Choroid plexus epithelial cell (primary cell): ENCODE measurements around the gene LRRN2.

Source experiments
- DNase-seq: peaks from one replicate; pipeline ENCODE4 v3.0.0-alpha.2; 2010; ENCODE audit warnings: low read depth
- H3K4me3 ChIP-seq: 2 replicates; pipeline ENCODE4 v1.5.1; 2011; ENCODE audit warnings: low read depth, mild to moderate bottlenecking, control low read depth, low read length, moderate library complexity
- TF ChIP-seq, protein P1 (sequence below): conservative IDR thresholded peaks from 2 replicates; pipeline ENCODE4 v1.5.1; 2011; ENCODE audit warnings: low read depth, mild to moderate bottlenecking, control low read depth, inconsistent platforms, low read length, moderate library complexity

LRRN2 gene

DNA sequence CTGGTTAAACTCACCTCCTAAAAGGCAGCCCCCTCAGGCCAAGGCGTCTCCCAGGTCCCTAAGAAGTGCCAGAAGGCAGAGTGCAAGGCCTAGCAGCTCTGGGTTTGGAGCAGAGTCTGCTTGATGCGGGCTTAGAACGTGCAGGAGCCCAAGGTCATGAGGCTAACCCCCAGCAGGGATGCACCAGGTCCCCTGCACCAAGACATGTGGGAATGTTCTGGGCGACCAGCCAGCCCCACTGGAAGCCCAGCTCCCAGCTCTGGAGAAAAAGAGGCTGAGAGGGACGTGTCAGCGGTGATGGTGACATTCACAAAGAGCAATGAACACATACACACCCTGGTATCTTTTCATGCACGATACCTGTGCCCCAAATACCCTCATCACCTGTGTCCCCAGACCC lies 5.1 kb downstream of the LRRN2 start:
- H3K4me3 ChIP-seq: no peak overlapping the region
- no peak for DNase-seq
- TF ChIP-seq, protein P1, sequence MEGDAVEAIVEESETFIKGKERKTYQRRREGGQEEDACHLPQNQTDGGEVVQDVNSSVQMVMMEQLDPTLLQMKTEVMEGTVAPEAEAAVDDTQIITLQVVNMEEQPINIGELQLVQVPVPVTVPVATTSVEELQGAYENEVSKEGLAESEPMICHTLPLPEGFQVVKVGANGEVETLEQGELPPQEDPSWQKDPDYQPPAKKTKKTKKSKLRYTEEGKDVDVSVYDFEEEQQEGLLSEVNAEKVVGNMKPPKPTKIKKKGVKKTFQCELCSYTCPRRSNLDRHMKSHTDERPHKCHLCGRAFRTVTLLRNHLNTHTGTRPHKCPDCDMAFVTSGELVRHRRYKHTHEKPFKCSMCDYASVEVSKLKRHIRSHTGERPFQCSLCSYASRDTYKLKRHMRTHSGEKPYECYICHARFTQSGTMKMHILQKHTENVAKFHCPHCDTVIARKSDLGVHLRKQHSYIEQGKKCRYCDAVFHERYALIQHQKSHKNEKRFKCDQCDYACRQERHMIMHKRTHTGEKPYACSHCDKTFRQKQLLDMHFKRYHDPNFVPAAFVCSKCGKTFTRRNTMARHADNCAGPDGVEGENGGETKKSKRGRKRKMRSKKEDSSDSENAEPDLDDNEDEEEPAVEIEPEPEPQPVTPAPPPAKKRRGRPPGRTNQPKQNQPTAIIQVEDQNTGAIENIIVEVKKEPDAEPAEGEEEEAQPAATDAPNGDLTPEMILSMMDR: no peak

GRCh38 chr1:204680051-204680450 lies 5.5 kb downstream of the LRRN2 start:
- DNase-seq: no peak
- TF ChIP-seq, protein P1: no peak
- no peak overlapping the region for H3K4me3 ChIP-seq

DNA sequence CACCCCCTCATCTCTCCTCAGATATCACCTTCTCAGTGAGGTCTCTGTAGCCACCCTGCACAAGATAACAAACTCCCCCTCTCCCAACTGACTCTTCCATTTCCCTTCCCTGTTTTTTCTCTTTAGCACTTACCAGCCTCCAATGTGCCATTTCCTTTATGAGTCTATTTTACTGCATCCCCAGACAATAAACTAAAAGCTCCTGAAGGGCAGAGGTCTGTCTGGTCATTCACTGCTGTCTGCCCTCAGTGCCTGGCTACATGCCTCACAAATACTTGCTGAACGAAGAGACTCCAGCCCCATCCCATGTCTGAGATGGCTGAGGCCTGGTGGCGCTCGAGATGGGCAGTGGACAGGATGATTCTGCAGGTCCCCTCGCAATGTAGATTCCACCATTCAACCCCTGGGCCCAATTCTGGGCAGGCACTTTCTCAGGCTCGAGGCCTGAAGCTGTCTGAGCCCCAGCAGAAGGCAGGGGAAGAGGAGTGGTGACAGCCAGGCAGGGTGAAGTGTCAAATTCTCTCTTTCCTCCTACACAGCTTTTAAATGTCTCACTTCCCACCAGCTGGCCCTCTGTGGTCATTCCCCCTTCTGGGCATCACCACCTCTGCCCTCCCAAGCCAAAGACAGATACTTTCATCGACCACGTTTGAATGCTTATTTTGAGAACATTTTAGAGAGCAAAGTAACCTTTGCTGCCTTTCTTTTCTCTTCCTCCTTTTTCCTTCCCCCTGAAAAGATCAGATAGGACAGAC lies 6.6 kb downstream of the LRRN2 start:
- H3K4me3 ChIP-seq: no peak overlapping the region
- TF ChIP-seq, protein P1: no peak
- no peak for DNase-seq

DNA sequence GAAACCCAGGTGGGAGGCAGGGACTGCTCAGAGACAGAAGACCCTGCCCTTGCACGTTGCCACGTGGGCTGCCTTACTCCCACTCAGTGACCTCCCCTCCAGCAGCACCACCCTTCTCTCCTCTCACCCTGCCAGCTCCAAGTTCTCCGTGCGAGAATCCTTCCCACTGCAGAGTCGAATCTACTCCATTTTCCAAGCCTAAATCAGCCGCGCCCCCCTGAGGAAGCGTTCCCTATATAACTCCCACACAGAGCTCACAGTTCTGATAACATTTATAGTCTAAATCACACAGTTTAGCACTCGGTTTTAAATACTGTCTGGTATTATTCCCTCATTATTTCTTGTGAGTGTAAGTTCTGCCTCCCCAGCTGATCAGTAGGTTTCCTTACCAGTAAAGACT lies 7.7 kb downstream of the LRRN2 start:
- DNase-seq: no peak
- TF ChIP-seq, protein P1: no peak
- H3K4me3 ChIP-seq: no peak overlapping the region

GRCh38 chr1:204676043-204676442 lies 9.5 kb downstream of the LRRN2 start:
- no peak overlapping the region for H3K4me3 ChIP-seq
- no peak for DNase-seq
- TF ChIP-seq, protein P1: no peak

DNA sequence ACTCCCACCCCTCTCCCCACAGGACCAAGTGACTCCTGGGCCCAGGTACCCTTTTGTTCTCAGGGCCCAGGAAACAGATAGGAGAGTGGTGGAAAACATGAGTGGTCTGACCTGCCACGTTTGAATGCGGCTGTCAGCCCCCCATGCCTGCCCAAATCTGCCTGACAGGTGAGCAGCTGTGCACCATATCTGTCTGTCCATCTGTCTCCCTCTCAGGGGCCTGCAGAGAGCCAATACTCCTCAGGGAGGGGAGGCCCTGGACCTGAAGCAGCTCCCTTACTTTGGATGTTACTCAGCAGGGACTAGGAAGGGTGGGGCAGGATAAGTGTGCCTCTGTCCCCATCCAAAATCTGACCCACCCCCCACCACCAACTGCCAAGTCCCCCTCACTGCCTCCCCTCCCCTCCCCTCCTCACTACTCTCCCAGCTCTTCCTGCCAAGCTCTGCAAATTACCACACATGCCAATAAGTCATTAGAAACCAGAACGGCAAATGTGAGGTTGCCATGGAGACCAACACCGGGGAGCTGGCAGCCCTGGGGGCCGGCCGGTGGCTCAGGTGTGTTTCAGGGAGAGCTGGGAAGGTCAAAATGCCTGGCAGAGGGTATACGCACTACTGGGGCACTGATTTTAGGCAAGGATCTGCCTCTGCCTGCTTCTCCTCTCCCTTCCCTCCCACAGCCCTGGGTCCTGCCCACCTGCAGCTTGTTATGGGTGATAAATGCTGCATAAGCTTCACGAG lies 11.5 kb downstream of the LRRN2 start:
- TF ChIP-seq, protein P1: no peak
- no peak for DNase-seq
- no peak overlapping the region for H3K4me3 ChIP-seq
